HCT116 (cell line): ENCODE measurements around the gene HMSD. TPM values are rescaled to one million over a fixed set of nuclear protein-coding genes. Genes with fewer than 3 reads are reported as not detected.

Experiments
- ATAC-seq: fragments of 200-7000 bp; cut with Tn5 transposase; 2 replicates; pipeline ENCODE4 v1.9.1; 2020; ENCODE audit warnings: mild to moderate bottlenecking, moderate library complexity
- BruUV-seq: library from RNA; stranded (reverse); fragments of 400-500 nt; replicated peaks from 2 replicates; lab custom pipeline; 2021; lab: Mats Ljungman, UMichigan
- CTCF ChIA-PET: fragments of 300-600 bp; sonication (Branson Sonifier 250); formaldehyde crosslinking; loops from one replicate; lab custom pipeline; 2021; ENCODE audit warnings: antibody characterized with exemption; lab: Charles Lee
- POLR2A ChIA-PET: fragments of 300-600, 350-600 bp; sonication (Branson Sonifier 250); formaldehyde crosslinking; loops from one replicate; lab custom pipeline; 2021; ENCODE audit warnings: antibody characterized with exemption; lab: Charles Lee
- RAD21 ChIA-PET, 2 experiments: fragments of 300-600 bp; sonication (Branson Sonifier 250); formaldehyde crosslinking; loops; one replicate each; lab custom pipeline; 2023; ENCODE audit warnings: low total read pairs in 2 of 2; ENCODE audit not compliant: uncharacterized antibody in 2 of 2, unreplicated experiment in 2 of 2, low non-redundant PET in 1 of 2; lab: Charles Lee
- DNase-seq: peaks from one replicate; pipeline ENCODE4 v3.0.0-alpha.2; 2010; ENCODE audit warnings: low read depth, low spot score
- H2AFZ ChIP-seq: fragments of 200-600 bp; shearing (Covaris generic), sonication (generic); 2 replicates; pipeline ENCODE4 v1.6.1; 2017; ENCODE audit warnings: low read depth, mixed run types, mixed read lengths, antibody characterized with exemption, low read length; ENCODE audit not compliant: poor library complexity, severe bottlenecking
- H3K27ac ChIP-seq: 2 replicates; pipeline ENCODE4 v1.5.1; 2012; ENCODE audit warnings: low read depth, low read length
- H3K27me3 ChIP-seq: fragments of 200-600 bp; sonication (generic); 2 replicates; pipeline ENCODE4 v1.6.1; 2016; ENCODE audit warnings: mixed run types, low read length, mixed read lengths; ENCODE audit not compliant: insufficient read depth
- H3K36me3 ChIP-seq, 2 experiments: fragments of 200-500 bp in 1 of 2; fragments of 200-600 bp in 1 of 2; sonication (Bioruptor generic) in 1 of 2; sonication (generic) in 1 of 2; 2 replicates each; pipeline versions ENCODE4 v1.5.1 to v1.6.1; 2014 to 2016; ENCODE audit warnings: low read length in 2 of 2, inconsistent platforms in 1 of 2, mixed read lengths in 1 of 2, mixed run types in 1 of 2; ENCODE audit not compliant: insufficient read depth in 2 of 2, control insufficient read depth in 1 of 2
- H3K4me1 ChIP-seq, 2 experiments: fragments of 200-600 bp in 1 of 2; sonication (generic) in 1 of 2; 2 replicates each; pipeline versions ENCODE4 v1.5.1 to v1.6.1; 2012 to 2017; ENCODE audit warnings: low read length in 2 of 2, inconsistent platforms in 1 of 2, mild to moderate bottlenecking in 1 of 2, mixed read lengths in 1 of 2, mixed run types in 1 of 2, moderate library complexity in 1 of 2; ENCODE audit not compliant: insufficient read depth in 2 of 2, control insufficient read depth in 1 of 2
- H3K4me2 ChIP-seq: fragments of 200-600 bp; sonication (generic); 2 replicates; pipeline ENCODE4 v1.6.1; 2017; ENCODE audit warnings: mixed run types, low read length, mixed read lengths
- H3K4me3 ChIP-seq, 2 experiments: fragments of 200-600 bp in 1 of 2; sonication (generic) in 1 of 2; replicated peaks in 1 of 2; 2 replicates each; pipeline ENCODE4 v1.5.1; 2011 to 2016; ENCODE audit warnings: low read length in 2 of 2, control low read depth in 1 of 2, low read depth in 1 of 2, mild to moderate bottlenecking in 1 of 2, mixed read lengths in 1 of 2, mixed run types in 1 of 2
- H3K79me2 ChIP-seq: fragments of 200-600 bp; sonication (generic); 2 replicates; pipeline ENCODE4 v1.6.1; 2017; ENCODE audit warnings: mild to moderate bottlenecking, mixed run types, low read length, moderate library complexity, mixed read lengths; ENCODE audit not compliant: insufficient read depth
- H3K9ac ChIP-seq: fragments of 200-600 bp; sonication (generic); 2 replicates; pipeline ENCODE4 v1.6.1; 2016; ENCODE audit warnings: low read length, mixed read lengths
- H3K9me2 ChIP-seq: fragments of 200-600 bp; sonication (generic), shearing (Covaris generic); 2 replicates; pipeline ENCODE4 v1.6.1; 2017; ENCODE audit warnings: mixed run types, mild to moderate bottlenecking, moderate library complexity; ENCODE audit not compliant: insufficient read depth
- H3K9me3 ChIP-seq, 2 experiments: fragments of 200-500 bp in 1 of 2; fragments of 200-600 bp in 1 of 2; sonication (Bioruptor generic) in 1 of 2; sonication (generic) in 1 of 2; 2 replicates each; pipeline ENCODE4 v1.6.1; 2014 to 2017; ENCODE audit warnings: low read length in 2 of 2, mixed read lengths in 2 of 2, inconsistent platforms in 1 of 2, low read depth in 1 of 2, mild to moderate bottlenecking in 1 of 2, mixed run types in 1 of 2, moderate library complexity in 1 of 2; ENCODE audit not compliant: control insufficient read depth in 1 of 2, insufficient read depth in 1 of 2
- H4K20me1 ChIP-seq: fragments of 200-600 bp; sonication (generic), shearing (Covaris generic); 2 replicates; pipeline ENCODE4 v1.6.1; 2017; ENCODE audit warnings: mixed run types, mild to moderate bottlenecking, moderate library complexity; ENCODE audit not compliant: insufficient read depth
- ATF3 ChIP-seq: IDR thresholded peaks from 2 replicates; pipeline ENCODE4 v1.6.1; 2012
- CBX3 ChIP-seq: IDR thresholded peaks from 2 replicates; pipeline ENCODE4 v1.6.1; 2012; ENCODE audit warnings: low read depth
- CEBPB ChIP-seq: IDR thresholded peaks from 2 replicates; pipeline ENCODE4 v1.6.1; 2012; ENCODE audit warnings: low read depth
- CTCF ChIP-seq, 3 experiments: fragments of 200-600 bp in 1 of 3; sonication (generic) in 1 of 3; IDR thresholded peaks in 2 of 3; conservative IDR thresholded peaks in 1 of 3; 2 replicates each; pipeline ENCODE4 v1.5.1; 2012 to 2017; ENCODE audit warnings: low read depth in 2 of 3, low read length in 2 of 3, antibody characterized with exemption in 1 of 3, borderline replicate concordance in 1 of 3, control low read depth in 1 of 3, mild to moderate bottlenecking in 1 of 3, mixed read lengths in 1 of 3, mixed run types in 1 of 3, moderate library complexity in 1 of 3; ENCODE audit not compliant: insufficient read depth in 1 of 3
- EGR1 ChIP-seq: IDR thresholded peaks from 2 replicates; pipeline ENCODE4 v1.6.1; 2012; ENCODE audit warnings: low read depth
- ELF1 ChIP-seq: IDR thresholded peaks from 2 replicates; pipeline ENCODE4 v1.6.1; 2012; ENCODE audit warnings: low read depth, borderline replicate concordance
- EZH2 ChIP-seq: fragments of 200-600 bp; sonication (generic); IDR thresholded peaks from 2 replicates; pipeline ENCODE4 v1.6.1; 2017; ENCODE audit warnings: antibody characterized with exemption, mixed run types
- EZH2phosphoT487 ChIP-seq: fragments of 200-600 bp; IDR thresholded peaks from 2 replicates; pipeline ENCODE4 v1.6.1; 2018; ENCODE audit warnings: antibody characterized with exemption, borderline replicate concordance
- FOSL1 ChIP-seq: IDR thresholded peaks from 2 replicates; pipeline ENCODE4 v1.6.1; 2012; ENCODE audit warnings: low read depth
- MAX ChIP-seq: IDR thresholded peaks from 2 replicates; pipeline ENCODE4 v1.6.1; 2012
- POLR2A ChIP-seq: IDR thresholded peaks from 2 replicates; pipeline ENCODE4 v1.7.0; 2011; ENCODE audit warnings: borderline replicate concordance; ENCODE audit not compliant: insufficient read depth, insufficient read length; ENCODE audit errors: extremely low read depth
- POLR2AphosphoS5 ChIP-seq: IDR thresholded peaks from 2 replicates; pipeline ENCODE4 v1.6.1; 2011; ENCODE audit warnings: mild to moderate bottlenecking, low read depth, low read length, moderate library complexity
- RAD21 ChIP-seq: IDR thresholded peaks from 2 replicates; pipeline ENCODE4 v1.6.1; 2012; ENCODE audit warnings: low read depth, mild to moderate bottlenecking
- TCF7L2 ChIP-seq: IDR thresholded peaks from 2 replicates; pipeline ENCODE4 v1.7.0; 2011; ENCODE audit warnings: borderline replicate concordance, inconsistent platforms; ENCODE audit not compliant: insufficient read depth, insufficient read length; ENCODE audit errors: extremely low read depth
- YY1 ChIP-seq: IDR thresholded peaks from 2 replicates; pipeline ENCODE4 v1.6.1; 2011; ENCODE audit warnings: low read length, low read depth, moderate library complexity, mild to moderate bottlenecking; ENCODE audit not compliant: insufficient replicate concordance; ENCODE audit errors: extremely low read depth
- ZNF274 ChIP-seq: fragments of 200-500 bp; sonication (Bioruptor generic); IDR thresholded peaks from 2 replicates; pipeline ENCODE4 v1.6.1; 2014; ENCODE audit warnings: mild to moderate bottlenecking, low read depth, low read length, inconsistent platforms
- intact Hi-C: fragments of 100-400 bp; cut with micrococcal nuclease; formaldehyde crosslinking; loops from 2 replicates; pipeline ENCODE4 v1.10.0; 2022
- total RNA-seq: library from RNA; stranded (reverse); gene quantifications from one replicate; pipeline ENCODE4 v1.2.1, GENCODE V29; 2021; ENCODE audit not compliant: unreplicated experiment

Gene HMSD
- total RNA-seq, 1 experiment from 2014 or later, result 5.3 TPM

- Histone ChIP-seq H4K20me1 (no peaks in the 10 kb centered on the region), H3K9me2 (no peaks in the 10 kb centered on the region), H3K4me3 (no peak overlapping the region), H3K4me1 (peaks cover 0 to 10% of the 10 kb centered on the region in 2 experiments; a peak in 1 of 4 replicates), H3K27me3 (no peaks in the 10 kb centered on the region), H3K79me2 (no peaks in the 10 kb centered on the region), H3K36me3 (no peaks in the 10 kb centered on the region), H2AFZ (no peak overlapping the region), H3K9ac (no peak overlapping the region), H3K27ac (no peak overlapping the region), H3K4me2 (no peak overlapping the region), H3K9me3 (no peaks in the 10 kb centered on the region)
- intact Hi-C loops, result loop anchor here (1.0 to 2.0 kb wide), 3 partner anchors 87 to 426 kb away; no protein-coding TSS in a partner anchor
- no peak for DNase-seq
- ChIA-PET CTCF (interaction anchor here (1.2 to 1.8 kb wide), 7 partner anchors 14 to 57 kb away, joined by 3 to 5 read pairs (median 4); partner anchors contain the start of gene SERPINB2), POLR2A (no interaction called here), RAD21 (interaction anchor here in 1 of 2 experiments (0.9 kb wide), 1 partner anchor 330 kb away, joined by 3 read pairs; no protein-coding TSS in a partner anchor)
- no TSS peak for BruUV-seq
- no peak for ATAC-seq
- no peak for TF ChIP-seq CEBPB
Measured at GRCh38 chr18:63936932-63937393, 12.1 kb upstream of the HMSD start.

GRCh38 chr18:63940008-63940407 is 9.1 kb upstream of the HMSD start:
- CTCF ChIA-PET, result no interaction called here
- RAD21 ChIA-PET, result no interaction called here
- POLR2A ChIA-PET, result no interaction called here
- TF ChIP-seq ATF3 (no peak), POLR2A (no peak), RAD21 (no peak), ELF1 (no peak), CEBPB (no peak), CBX3 (no peak), EZH2phosphoT487 (no peak), YY1 (no peak), ZNF274 (no peak), EGR1 (no peak), EZH2 (no peak), FOSL1 (no peak), CTCF (IDR thresholded peaks at IDR 0.05 in 2 of 3, conservative IDR thresholded peaks at IDR 0.05 in 1 of 3; ENCODE audit: borderline replicate concordance in 1 of 3, insufficient read depth in 1 of 3, low read depth in 2 of 3, low read length in 2 of 3) (no peak), TCF7L2 (no peak), MAX (no peak), POLR2AphosphoS5 (no peak)

More at GRCh38 chr18:63940008-63940407, 9.1 kb upstream of the HMSD start:
- Histone ChIP-seq H3K4me3 (no peak overlapping the region), H3K36me3 (no peaks in the 10 kb centered on the region), H3K27me3 (no peaks in the 10 kb centered on the region), H3K4me1 (peaks cover 0 to 10% of the 10 kb centered on the region in 2 experiments; a peak in 1 of 4 replicates), H3K4me2 (no peak overlapping the region), H2AFZ (no peak overlapping the region), H3K9ac (no peak overlapping the region), H4K20me1 (no peaks in the 10 kb centered on the region), H3K9me3 (no peaks in the 10 kb centered on the region), H3K9me2 (no peaks in the 10 kb centered on the region), H3K79me2 (no peaks in the 10 kb centered on the region), H3K27ac (no peak overlapping the region)
- ATAC-seq, result no peak
- no peak for DNase-seq
- BruUV-seq, result no TSS peak
- intact Hi-C loops, result no loop called here
